CD4-positive, alpha-beta memory T cell (primary cell): ENCODE results near the gene GOLGA8Q. TPM values are rescaled to one million over a fixed set of nuclear protein-coding genes. Genes with fewer than 3 reads are reported as not detected.
"Not testable (repeated sequence)": the region's sequence is repeated elsewhere in the genome, so short reads cannot be mapped to it uniquely, and the experiment has no call there.

ENCODE experiments used
- CTCF ChIA-PET: fragments of 350-600 bp; sonication (Branson Sonifier 250); formaldehyde crosslinking; loops from one replicate; lab custom pipeline; 2021; ENCODE audit warnings: inconsistent platforms; ENCODE audit not compliant: partially characterized antibody; lab: Charles Lee
- POLR2A ChIA-PET: fragments of 350-600 bp; sonication (Branson Sonifier 250); formaldehyde crosslinking; loops from one replicate; lab custom pipeline; 2021; ENCODE audit not compliant: partially characterized antibody; lab: Charles Lee
- DNase-seq, 5 donors: peaks; one replicate each; pipeline versions ENCODE4 v3.0.0 to v3.0.0-alpha.2; 2020 to 2022; ENCODE audit warnings: mixed read lengths in 1 of 5
- H3K27ac ChIP-seq: one replicate; pipeline ENCODE4 v1.7.0; 2013; ENCODE audit warnings: low read depth, low read length
- H3K27me3 ChIP-seq: 2 replicates; pipeline ENCODE4 v1.7.0; 2013; ENCODE audit warnings: mild to moderate bottlenecking, low read length, moderate library complexity; ENCODE audit not compliant: insufficient read depth
- H3K36me3 ChIP-seq: 2 replicates; pipeline ENCODE4 v1.7.0; 2013; ENCODE audit warnings: mild to moderate bottlenecking, low read length, moderate library complexity; ENCODE audit not compliant: insufficient read depth
- H3K4me1 ChIP-seq: 2 replicates; pipeline ENCODE4 v1.7.0; 2013; ENCODE audit warnings: mild to moderate bottlenecking, low read length, moderate library complexity; ENCODE audit not compliant: insufficient read depth
- H3K4me3 ChIP-seq, 2 donors: one replicate each; pipeline ENCODE4 v1.7.0; 2013; ENCODE audit warnings: low read length in 2 of 2, mild to moderate bottlenecking in 1 of 2
- H3K9me3 ChIP-seq, 2 donors: one replicate each; pipeline ENCODE4 v1.7.0; 2013; ENCODE audit warnings: low read length in 2 of 2, control low read depth in 1 of 2; ENCODE audit not compliant: control insufficient read depth in 1 of 2
- H3K27ac Mint-ChIP-seq, 7 donors: one replicate each; pipeline ENCODE4 v1.8.0; 2020 to 2021; ENCODE audit warnings: mixed read lengths in 7 of 7, mild to moderate bottlenecking in 6 of 7, inconsistent platforms in 3 of 7, moderate library complexity in 3 of 7
- H3K27me3 Mint-ChIP-seq, 2 donors: one replicate each; pipeline ENCODE4 v1.8.0; 2020 to 2021; ENCODE audit warnings: mixed read lengths in 2 of 2
- H3K36me3 Mint-ChIP-seq, 2 donors: one replicate each; pipeline ENCODE4 v1.8.0; 2020 to 2021; ENCODE audit warnings: mixed read lengths in 2 of 2, inconsistent platforms in 1 of 2, mild to moderate bottlenecking in 1 of 2
- H3K4me1 Mint-ChIP-seq, 4 donors: one replicate each; pipeline ENCODE4 v1.8.0; 2020 to 2021; ENCODE audit warnings: mixed read lengths in 4 of 4, mild to moderate bottlenecking in 1 of 4
- H3K4me3 Mint-ChIP-seq, 8 donors: one replicate each; pipeline ENCODE4 v1.8.0; 2020 to 2021; ENCODE audit warnings: mixed read lengths in 8 of 8, mild to moderate bottlenecking in 7 of 8, moderate library complexity in 6 of 8, inconsistent platforms in 3 of 8
- H3K9me3 Mint-ChIP-seq, 8 donors: one replicate each; pipeline ENCODE4 v1.8.0; 2020 to 2021; ENCODE audit warnings: mixed read lengths in 8 of 8, mild to moderate bottlenecking in 5 of 8, inconsistent platforms in 3 of 8, moderate library complexity in 1 of 8
- intact Hi-C: fragments of 100-400 bp; cut with micrococcal nuclease; formaldehyde crosslinking; loops from one replicate; pipeline ENCODE4 v1.15.1; 2023
- polyA plus RNA-seq, 2 donors: library from polyadenylated mRNA; unstranded; fragments of 300-500 nt; fragmentation: Illumina TruSeq; gene quantifications; one replicate each; pipeline ENCODE4 v1.2.3, GENCODE V29; 2021
- total RNA-seq, 2 experiments: library from RNA; stranded (reverse); gene quantifications; one replicate each; pipeline ENCODE4 v1.2.3, GENCODE V29; 2021

The GOLGA8Q gene
- total and polyA plus RNA-seq, 4 experiments from 2014 or later, result 2.1 TPM; not detected in 3

DNA sequence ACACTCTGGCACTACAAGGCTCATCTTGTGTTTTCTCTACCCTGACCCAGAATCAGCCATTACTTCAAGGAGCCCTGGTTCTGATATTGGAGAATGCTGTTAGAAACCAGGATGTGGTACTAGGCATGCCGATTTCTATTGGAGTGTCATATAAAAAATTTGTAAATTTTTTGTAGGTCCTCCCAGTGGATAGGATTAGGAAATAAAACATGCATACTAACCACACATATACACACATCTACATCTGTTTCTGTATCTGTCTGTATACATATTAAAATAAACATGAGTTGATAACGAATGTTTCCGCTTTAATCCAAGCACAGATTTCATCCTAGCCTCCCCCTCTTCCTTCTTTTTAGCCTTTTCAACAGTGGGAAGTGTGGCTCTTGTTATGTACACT is 22.8 kb upstream of the GOLGA8Q start:
- H3K27ac Mint-ChIP-seq, CTCF ChIA-PET: not testable (repeated sequence)

DNA sequence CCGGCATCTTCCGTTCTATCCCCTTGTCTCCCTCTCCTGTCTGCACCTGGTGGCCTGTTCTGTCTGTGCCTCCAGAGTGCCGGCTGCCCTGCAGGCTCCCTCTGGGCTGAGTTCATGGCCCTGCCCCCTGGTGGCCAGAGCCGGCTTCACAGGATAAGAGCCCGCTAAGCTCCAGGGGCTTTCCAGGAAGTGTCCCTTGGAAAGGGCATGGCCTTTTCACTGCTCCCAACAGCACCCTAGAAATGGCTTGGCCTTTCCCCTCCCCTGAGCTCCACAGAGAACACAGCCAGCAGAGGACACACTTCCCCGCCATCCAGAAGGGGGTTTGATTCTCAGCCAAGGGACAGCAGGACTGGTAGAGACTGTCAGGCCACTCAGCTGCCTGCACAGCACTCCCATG is 15.1 kb downstream of the GOLGA8Q start:
- H3K9me3 Mint-ChIP-seq, H3K4me3 ChIP-seq, H3K27me3 ChIP-seq, H3K27me3 Mint-ChIP-seq, H3K36me3 Mint-ChIP-seq, CTCF ChIA-PET, H3K9me3 ChIP-seq, intact Hi-C loops, H3K27ac Mint-ChIP-seq, POLR2A ChIA-PET, H3K4me1 Mint-ChIP-seq, H3K27ac ChIP-seq, H3K4me1 ChIP-seq, H3K36me3 ChIP-seq: not testable (repeated sequence)
- DNase-seq, result peak in 4 of 5 donors; percentile 0 to 17 (median 7)
- H3K4me3 Mint-ChIP-seq, result peak overlapping the region in 1 of 8 donors; percentile 46

More for the DNA sequence above, 22.8 kb upstream of the GOLGA8Q start:
- H3K4me1 Mint-ChIP-seq, H3K4me1 ChIP-seq, H3K4me3 ChIP-seq, DNase-seq, H3K36me3 ChIP-seq, intact Hi-C loops, H3K36me3 Mint-ChIP-seq, H3K4me3 Mint-ChIP-seq, H3K27me3 Mint-ChIP-seq, H3K9me3 ChIP-seq, H3K9me3 Mint-ChIP-seq, POLR2A ChIA-PET, H3K27ac ChIP-seq, H3K27me3 ChIP-seq: not testable (repeated sequence)

DNA sequence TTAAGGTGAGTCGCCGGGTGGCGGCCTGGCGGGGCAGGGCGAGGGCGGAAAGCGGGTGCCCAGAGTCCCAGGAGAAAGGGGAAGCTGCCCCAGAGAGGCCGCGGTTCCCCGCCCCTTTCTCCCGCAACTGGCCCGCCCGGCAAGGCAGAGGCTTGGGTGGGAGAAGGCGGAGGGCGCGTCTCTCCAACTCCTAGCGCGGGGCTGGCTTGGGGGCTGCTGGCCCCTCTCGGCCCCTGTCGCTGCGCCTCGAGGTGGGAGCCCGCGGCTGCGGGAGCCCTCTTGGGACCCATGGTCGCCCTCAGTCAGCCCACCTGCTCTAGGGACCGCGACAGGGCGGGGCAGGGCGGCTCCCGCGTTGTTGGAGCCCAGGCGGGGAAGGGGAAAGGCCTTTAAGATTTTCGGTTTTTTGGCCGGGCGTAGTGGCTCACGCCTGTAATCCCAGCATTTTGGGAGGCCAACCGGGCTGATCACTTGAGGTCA is 21.2 kb downstream of the GOLGA8Q start:
- H3K27me3 Mint-ChIP-seq, H3K4me1 Mint-ChIP-seq, DNase-seq, CTCF ChIA-PET, H3K36me3 ChIP-seq, H3K4me1 ChIP-seq, H3K36me3 Mint-ChIP-seq, H3K4me3 Mint-ChIP-seq, H3K4me3 ChIP-seq, H3K27ac Mint-ChIP-seq, intact Hi-C loops, H3K9me3 ChIP-seq, H3K9me3 Mint-ChIP-seq, POLR2A ChIA-PET, H3K27me3 ChIP-seq, H3K27ac ChIP-seq: not testable (repeated sequence)

DNA sequence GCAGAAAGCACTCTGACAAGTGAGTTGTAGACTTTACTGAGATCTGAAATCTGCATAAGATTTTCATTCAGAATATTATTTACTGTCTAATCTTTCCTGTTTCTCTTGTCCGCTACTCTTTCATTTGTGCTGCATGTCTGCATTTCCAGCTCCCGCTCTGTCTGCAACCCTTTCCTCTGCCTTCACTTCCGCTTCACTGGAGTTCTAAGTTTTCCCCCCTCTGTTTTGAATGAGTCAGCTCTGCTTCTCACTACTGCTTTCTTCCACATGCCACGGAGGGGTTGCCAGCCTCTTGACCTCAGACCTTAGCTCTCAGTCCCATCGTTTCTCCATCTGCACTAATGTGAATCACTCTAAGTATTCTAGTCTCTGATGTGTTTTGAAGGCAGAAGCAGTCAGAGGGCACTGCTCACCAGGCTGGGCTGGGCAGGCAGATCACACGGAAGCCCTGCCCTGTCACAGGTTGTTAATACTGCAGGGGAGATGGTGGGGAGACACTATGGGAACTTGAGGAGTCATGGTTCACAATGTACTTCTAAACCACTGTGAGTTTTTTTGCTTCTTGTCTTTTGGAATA is 27.6 kb downstream of the GOLGA8Q start:
- not testable (repeated sequence) for H3K27me3 Mint-ChIP-seq, H3K4me1 Mint-ChIP-seq

DNA sequence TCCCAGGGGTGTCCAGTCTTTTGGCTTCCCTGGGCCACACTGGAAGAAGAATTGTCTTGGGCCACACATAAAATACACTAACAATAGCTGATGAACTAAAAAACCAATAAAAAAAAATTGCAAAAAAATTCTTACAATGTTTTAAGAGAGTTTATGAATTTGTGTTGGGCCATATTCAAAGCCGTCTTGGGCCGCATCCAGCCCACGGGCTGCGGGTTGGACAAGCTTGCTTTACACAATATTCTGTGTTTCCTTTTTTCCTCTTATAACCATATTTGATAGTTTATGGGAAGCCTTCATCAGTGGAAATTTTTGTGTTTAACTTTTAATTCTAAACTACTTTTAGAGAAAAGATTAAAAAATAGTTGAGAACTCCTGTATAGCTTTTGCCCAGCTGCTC is 28.9 kb downstream of the GOLGA8Q start:
- H3K36me3 ChIP-seq, H3K4me1 ChIP-seq, intact Hi-C loops, H3K4me3 ChIP-seq, H3K9me3 ChIP-seq, H3K4me3 Mint-ChIP-seq, POLR2A ChIA-PET, CTCF ChIA-PET, H3K27ac ChIP-seq, H3K27me3 ChIP-seq, H3K4me1 Mint-ChIP-seq, DNase-seq, H3K9me3 Mint-ChIP-seq, H3K36me3 Mint-ChIP-seq, H3K27ac Mint-ChIP-seq, H3K27me3 Mint-ChIP-seq: not testable (repeated sequence)

More for the DNA sequence above, 27.6 kb downstream of the GOLGA8Q start:
- H3K4me3 ChIP-seq, H3K27ac ChIP-seq, H3K27me3 ChIP-seq, H3K9me3 ChIP-seq, H3K27ac Mint-ChIP-seq, H3K4me1 ChIP-seq, CTCF ChIA-PET, intact Hi-C loops, POLR2A ChIA-PET, H3K9me3 Mint-ChIP-seq, H3K36me3 Mint-ChIP-seq, H3K36me3 ChIP-seq, H3K4me3 Mint-ChIP-seq, DNase-seq: not testable (repeated sequence)

DNA sequence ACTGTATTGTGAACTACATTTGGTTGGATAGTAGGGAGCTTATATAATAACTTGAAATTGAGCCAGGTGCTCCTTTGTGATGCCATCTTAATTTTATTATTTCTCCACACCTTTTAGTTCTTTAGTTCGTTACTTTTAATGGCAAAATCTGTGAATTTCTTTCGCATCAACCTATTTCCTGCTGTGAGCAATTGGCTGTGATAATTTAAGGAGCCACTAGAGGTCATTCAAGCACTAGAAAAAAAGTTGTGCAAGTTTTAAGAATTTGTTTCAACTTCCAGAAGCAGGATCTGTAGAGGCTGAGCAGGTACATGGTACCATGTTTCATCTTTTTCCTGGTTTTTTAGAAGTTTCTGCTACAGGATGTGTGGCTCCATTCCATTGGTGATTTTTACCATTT is 47.1 kb downstream of the GOLGA8Q start:
- H3K27me3 Mint-ChIP-seq, H3K27ac ChIP-seq, POLR2A ChIA-PET, CTCF ChIA-PET, H3K4me3 ChIP-seq, H3K9me3 ChIP-seq, H3K27ac Mint-ChIP-seq, H3K4me1 ChIP-seq, intact Hi-C loops, H3K4me1 Mint-ChIP-seq, H3K4me3 Mint-ChIP-seq, H3K27me3 ChIP-seq, H3K36me3 Mint-ChIP-seq, H3K36me3 ChIP-seq, H3K9me3 Mint-ChIP-seq: not testable (repeated sequence)
- peak in 3 of 5 donors; percentile 3 to 14 (median 9) for DNase-seq

DNA sequence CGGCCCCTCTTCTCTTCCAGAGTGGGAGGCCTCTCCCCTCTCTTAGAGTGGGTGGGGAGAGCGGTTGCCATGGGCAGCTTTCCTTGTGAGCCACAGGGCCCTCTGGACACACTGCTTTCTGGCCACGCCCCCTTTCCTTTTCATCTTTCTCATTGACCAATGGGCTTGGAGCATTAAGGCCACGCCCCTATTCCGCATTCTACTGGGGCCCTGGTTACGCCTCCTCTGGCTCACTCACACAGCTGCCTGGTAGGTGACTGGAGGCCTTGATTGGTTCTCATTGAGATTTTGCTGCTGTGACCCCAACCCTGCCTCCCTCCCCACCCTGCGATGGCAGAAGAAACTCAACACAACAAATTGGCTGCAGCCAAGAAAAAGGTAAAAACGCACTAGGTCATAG is 51.9 kb downstream of the GOLGA8Q start, which contains the start of gene GOLGA8H:
TSS of gene GOLGA8H (plus strand) at position 233 of the 400 bp plus-strand sequence. CDS start at position 331, 98 bp downstream.
- not testable (repeated sequence) for H3K4me1 ChIP-seq

More for the DNA sequence above, 51.9 kb downstream of the GOLGA8Q start, which contains the start of gene GOLGA8H:
- H3K9me3 Mint-ChIP-seq, H3K27me3 Mint-ChIP-seq, H3K4me1 Mint-ChIP-seq, intact Hi-C loops, H3K36me3 Mint-ChIP-seq, H3K27ac ChIP-seq, H3K4me3 ChIP-seq, H3K36me3 ChIP-seq, H3K9me3 ChIP-seq, CTCF ChIA-PET, POLR2A ChIA-PET, DNase-seq, H3K27ac Mint-ChIP-seq, H3K4me3 Mint-ChIP-seq, H3K27me3 ChIP-seq: not testable (repeated sequence)
